NT2/D1 (cell line): ENCODE data around the gene IP6K1.
"Not testable (repeated sequence)": the region's sequence is repeated elsewhere in the genome, so short reads cannot be mapped to it uniquely, and the experiment has no call there.

Experiments used
- DNase-seq: peaks from one replicate; pipeline ENCODE4 v3.0.0-alpha.2; 2011; ENCODE audit warnings: low read depth, low spot score
- H3K27me3 ChIP-seq: 2 replicates; pipeline ENCODE4 v1.6.0; 2011; ENCODE audit warnings: mild to moderate bottlenecking; ENCODE audit not compliant: insufficient read length, insufficient read depth
- H3K36me3 ChIP-seq: 2 replicates; pipeline ENCODE4 v1.6.1; 2011; ENCODE audit warnings: mild to moderate bottlenecking, low read length, mixed read lengths; ENCODE audit not compliant: insufficient read depth, insufficient read length
- H3K4me1 ChIP-seq: 2 replicates; pipeline ENCODE4 v1.5.1; 2011; ENCODE audit not compliant: insufficient read depth, insufficient read length
- H3K4me3 ChIP-seq: 2 replicates; pipeline ENCODE4 v1.5.1; 2011; ENCODE audit warnings: low read depth; ENCODE audit not compliant: insufficient read length
- H3K9ac ChIP-seq: 2 replicates; pipeline ENCODE4 v1.6.0; 2011; ENCODE audit warnings: low read depth; ENCODE audit not compliant: insufficient read length
- H3K9me3 ChIP-seq: 2 replicates; pipeline ENCODE4 v1.5.1; 2011; ENCODE audit warnings: mild to moderate bottlenecking, low read length; ENCODE audit not compliant: insufficient read depth
- SUZ12 ChIP-seq: IDR thresholded peaks from 2 replicates; pipeline ENCODE4 v1.6.1; 2011; ENCODE audit not compliant: insufficient read length, insufficient read depth; ENCODE audit errors: extremely low read depth
- YY1 ChIP-seq: IDR thresholded peaks from 2 replicates; pipeline ENCODE4 v1.6.1; 2011; ENCODE audit not compliant: insufficient read length, insufficient read depth
- ZNF274 ChIP-seq: IDR thresholded peaks from 2 replicates; pipeline ENCODE4 v1.6.1; 2011; ENCODE audit warnings: mild to moderate bottlenecking, low read depth, low read length

IP6K1 gene

DNA sequence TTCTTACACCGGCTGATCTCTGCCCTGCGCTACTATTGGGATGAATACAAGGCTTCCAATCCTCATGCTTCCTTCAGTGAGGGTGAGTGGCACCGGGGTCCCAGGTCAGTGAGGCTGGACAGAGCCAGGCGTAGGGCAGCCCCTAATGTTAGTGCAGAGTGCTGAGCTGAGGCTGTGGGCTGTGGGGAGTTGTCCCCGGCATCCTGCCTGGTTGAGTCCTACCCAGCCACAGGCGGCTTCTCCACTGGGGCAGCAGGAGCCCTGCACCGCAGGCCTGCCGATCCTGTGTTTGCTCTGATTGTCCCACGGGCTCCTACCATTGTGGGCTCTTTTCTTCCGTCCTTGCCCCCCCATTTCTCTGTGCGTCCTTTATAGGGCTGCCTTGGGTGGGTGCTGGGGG, 83.7 kb downstream of the IP6K1 start:
- Histone ChIP-seq H3K9me3 (no peaks in the 10 kb centered on the region), H3K36me3 (peaks cover 84% of the 10 kb centered on the region), H3K4me1 (peaks cover 29% of the 10 kb centered on the region), H3K27me3 (no peaks in the 10 kb centered on the region), H3K4me3 (no peak overlapping the region), H3K9ac (no peak overlapping the region)
- no peak for TF ChIP-seq SUZ12
- TF ChIP-seq ZNF274: no peak
- TF ChIP-seq YY1: no peak
- DNase-seq: no peak

DNA sequence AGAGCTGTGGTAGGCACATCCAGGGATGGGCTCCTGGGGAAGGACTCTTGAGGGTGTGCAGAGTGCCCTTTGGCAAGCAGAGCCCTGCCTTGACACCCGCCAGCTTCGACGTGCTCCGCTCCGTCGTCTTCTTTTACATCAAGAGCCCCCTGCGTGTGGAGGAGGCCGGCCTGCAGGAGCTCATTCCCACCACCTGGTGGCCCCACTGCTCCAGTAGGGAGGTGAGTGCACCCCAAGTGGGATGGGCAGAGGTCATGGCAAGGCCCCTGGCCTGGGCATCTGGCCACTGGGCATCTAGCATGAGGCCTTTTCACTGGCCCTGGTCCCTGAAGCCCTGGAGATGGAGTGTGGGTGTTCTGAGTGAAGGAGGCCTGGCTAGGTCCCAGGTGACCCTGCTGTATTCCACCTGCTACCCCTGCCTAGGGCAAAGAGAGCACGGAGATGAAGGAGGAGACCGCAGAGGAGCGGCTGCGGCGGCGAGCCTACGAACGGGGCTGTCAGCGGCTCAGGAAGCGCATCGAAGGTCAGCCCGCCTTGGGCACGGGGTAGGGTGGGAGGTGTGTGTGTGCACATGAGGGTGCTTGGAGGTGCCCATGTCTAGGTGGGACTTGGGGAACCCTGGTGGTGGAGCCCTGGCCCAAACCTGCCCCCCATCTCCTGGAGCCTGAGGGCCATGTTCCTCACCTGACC, 84.8 kb downstream of the IP6K1 start:
- H3K4me3 ChIP-seq: no peak overlapping the region
- DNase-seq: no peak
- no peaks in the 10 kb centered on the region for H3K9me3 ChIP-seq
- H3K27me3 ChIP-seq: no peaks in the 10 kb centered on the region
- TF ChIP-seq SUZ12 (no peak), ZNF274 (no peak), YY1 (no peak)
- peaks cover 27% of the 10 kb centered on the region for H3K4me1 ChIP-seq
- H3K9ac ChIP-seq: peak overlapping the region; percentile 39
- H3K36me3 ChIP-seq: peaks cover 85% of the 10 kb centered on the region

DNA sequence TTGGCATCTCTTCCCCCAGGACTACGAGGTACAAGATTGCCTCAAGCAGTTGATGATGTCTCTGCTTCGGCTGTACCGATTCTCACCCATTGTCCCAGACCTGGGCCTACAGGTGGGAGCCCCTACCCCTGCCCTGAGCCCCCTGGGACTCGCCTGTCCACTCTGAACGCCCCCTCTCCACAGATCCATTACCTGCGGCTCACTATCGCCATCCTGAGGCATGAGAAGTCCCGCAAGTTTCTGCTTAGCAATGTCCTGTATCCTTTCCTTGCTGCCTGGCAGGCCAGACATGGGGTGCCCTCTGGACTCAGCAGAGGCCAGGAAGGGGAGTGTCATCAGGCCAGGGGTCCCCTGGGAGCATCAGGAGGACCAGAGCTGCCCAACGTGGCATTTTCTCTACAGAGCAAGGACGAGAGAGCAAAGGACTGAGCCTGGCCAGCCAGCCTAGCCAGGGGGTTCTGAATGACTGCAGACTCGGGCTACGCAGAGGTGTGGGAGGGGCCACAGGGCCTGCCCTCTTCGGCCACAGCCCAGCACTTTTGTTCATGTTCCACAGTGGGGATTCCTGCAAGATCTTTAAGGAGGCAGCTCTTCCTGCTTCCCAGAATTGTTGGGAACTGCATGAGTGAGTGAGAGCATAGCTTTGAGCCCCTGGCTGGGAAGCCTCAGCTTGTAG, 85.8 kb downstream of the IP6K1 start:
- no peak for DNase-seq
- Histone ChIP-seq H3K4me3 (no peak overlapping the region), H3K9ac (peak overlapping the region; percentile 39), H3K9me3 (no peaks in the 10 kb centered on the region), H3K36me3 (peaks cover 76% of the 10 kb centered on the region), H3K4me1 (peaks cover 24% of the 10 kb centered on the region), H3K27me3 (no peaks in the 10 kb centered on the region)
- TF ChIP-seq YY1 (no peak), SUZ12 (no peak), ZNF274 (no peak)

DNA sequence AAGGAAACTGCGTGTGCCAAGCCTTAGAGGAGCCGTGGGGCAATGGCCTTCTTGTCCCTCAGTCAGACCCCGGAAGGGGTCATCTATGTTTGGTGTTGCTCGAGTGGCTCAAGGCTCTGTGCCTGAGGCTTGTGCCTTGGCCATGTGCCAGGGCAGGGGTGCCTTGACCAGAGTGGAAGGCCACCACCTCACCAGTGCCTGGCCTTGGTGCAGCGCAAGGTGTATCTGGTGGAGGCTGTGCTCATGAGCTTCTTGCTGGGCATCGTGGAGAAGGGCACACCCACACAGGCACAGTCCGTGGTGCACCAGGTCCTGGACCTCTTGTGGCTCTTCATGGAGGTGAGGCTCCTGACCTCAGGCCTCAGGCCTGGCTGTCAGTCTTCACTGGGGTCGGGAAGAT, 86.3 kb downstream of the IP6K1 start:
- H3K36me3 ChIP-seq: peaks cover 70% of the 10 kb centered on the region
- H3K27me3 ChIP-seq: no peaks in the 10 kb centered on the region
- H3K4me1 ChIP-seq: peaks cover 24% of the 10 kb centered on the region
- no peak overlapping the region for H3K4me3 ChIP-seq
- no peak overlapping the region for H3K9ac ChIP-seq
- H3K9me3 ChIP-seq: no peaks in the 10 kb centered on the region
- no peak for DNase-seq
- TF ChIP-seq SUZ12 (no peak), YY1 (no peak), ZNF274 (no peak)

DNA sequence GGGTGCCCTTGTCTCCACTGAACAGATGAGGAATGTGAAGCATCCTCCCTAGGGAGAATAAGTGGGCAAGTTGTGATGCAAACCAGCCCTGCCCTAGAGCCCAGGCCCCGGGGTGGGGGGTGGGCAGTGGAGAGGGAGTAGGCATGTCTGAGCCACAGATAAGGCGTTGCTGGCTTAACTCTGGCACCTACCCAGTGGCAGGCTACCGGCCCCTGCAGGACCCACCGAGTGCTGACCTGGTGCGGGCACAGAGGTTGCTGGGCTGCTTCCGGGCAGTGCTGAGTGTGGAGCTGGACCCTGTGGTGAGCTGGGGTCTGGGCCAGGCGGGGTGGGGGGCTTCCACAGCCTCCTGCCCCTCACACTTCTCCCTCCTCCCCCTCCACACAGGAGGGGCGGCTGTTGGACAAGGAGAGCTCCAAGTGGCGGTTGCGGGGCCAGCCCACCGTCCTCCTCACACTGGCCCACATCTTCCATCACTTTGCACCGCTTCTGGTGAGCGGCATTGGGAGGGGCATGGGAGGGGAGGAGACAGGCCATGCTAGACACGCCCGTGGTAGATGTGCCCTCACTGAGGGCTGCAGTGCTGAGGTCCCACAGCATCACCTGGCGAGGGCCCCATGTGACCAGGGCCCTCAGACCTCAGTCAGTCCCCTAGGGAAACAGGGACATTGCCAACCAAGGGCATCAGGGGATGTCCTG, 86.9 kb downstream of the IP6K1 start:
- Histone ChIP-seq H3K4me3 (no peak overlapping the region), H3K27me3 (no peaks in the 10 kb centered on the region), H3K9ac (no peak overlapping the region), H3K4me1 (peaks cover 26% of the 10 kb centered on the region), H3K36me3 (peaks cover 64% of the 10 kb centered on the region), H3K9me3 (no peaks in the 10 kb centered on the region)
- TF ChIP-seq ZNF274: no peak
- TF ChIP-seq SUZ12: no peak
- no peak for TF ChIP-seq YY1
- no peak for DNase-seq

DNA sequence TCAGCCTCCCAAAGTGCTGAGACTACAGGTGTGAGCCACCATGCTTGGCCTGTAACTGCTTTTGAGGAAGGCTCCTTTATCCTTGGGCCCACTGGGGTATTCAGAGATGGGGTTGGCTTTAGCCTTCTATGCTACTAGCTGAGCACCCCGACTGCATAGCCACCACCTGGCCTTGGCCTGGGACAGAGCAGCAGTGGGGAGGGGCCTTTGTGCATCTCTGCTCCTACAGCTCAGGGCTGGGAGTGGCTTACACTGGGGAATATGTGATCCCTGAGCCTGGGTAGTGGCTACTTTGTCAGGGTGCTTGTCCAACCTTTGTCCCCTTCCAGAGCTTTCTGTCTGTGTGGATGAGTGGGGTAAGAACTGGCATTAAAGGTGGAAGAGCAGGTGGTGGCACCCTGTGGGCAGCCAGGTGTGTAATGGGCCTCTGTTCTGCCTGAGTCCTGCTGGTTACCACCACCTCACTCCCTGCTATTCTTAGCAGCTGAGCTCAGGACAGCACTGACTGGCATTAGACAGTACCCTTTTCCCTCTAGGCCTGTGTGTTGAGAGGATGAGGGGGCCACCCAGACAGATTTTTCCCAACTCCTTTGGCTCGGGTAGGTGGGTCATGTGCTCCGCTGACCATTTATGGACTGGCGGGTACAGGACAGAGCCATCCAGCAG, 90.9 kb downstream of the IP6K1 start:
- DNase-seq, H3K9ac ChIP-seq, H3K9me3 ChIP-seq, H3K27me3 ChIP-seq, H3K4me3 ChIP-seq, H3K4me1 ChIP-seq: not testable (repeated sequence)
- peaks cover 30% of the 10 kb centered on the region for H3K36me3 ChIP-seq

DNA sequence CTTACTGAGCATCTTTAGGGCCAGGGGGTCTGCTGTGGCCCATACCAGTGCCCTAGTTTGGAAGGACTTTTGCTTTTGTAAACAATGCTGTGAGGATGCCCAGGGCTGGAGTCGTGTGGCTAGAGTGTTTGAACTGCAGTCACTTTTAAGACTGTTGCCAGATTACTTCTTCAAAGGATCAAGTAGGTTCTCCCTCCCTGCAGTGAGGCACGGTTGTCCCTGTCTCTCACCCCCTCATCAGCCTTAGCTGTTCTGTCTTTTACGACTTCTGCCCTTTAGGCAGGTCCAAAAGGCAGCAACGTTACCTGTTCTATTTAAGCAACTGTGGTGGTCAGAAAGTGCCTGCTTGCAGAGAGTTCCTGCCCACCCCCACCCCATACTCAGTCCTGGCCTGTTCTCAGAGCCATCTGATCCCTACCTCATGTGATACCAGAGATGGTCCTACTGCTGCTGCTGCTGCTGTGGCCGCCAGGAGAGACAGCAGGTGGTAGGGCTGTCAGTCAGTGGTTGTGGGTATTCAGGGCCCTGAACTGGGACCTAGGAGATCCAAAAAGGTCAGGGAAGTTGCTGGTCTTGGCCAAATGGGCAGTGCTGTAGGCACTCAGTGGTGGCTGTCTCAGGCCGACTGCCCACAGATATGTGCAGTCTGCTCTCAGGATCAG, 91.8 kb downstream of the IP6K1 start:
- not testable (repeated sequence) for H3K27me3 ChIP-seq, DNase-seq, H3K9me3 ChIP-seq, H3K9ac ChIP-seq, H3K4me1 ChIP-seq, H3K4me3 ChIP-seq
- peaks cover 23% of the 10 kb centered on the region for H3K36me3 ChIP-seq

DNA sequence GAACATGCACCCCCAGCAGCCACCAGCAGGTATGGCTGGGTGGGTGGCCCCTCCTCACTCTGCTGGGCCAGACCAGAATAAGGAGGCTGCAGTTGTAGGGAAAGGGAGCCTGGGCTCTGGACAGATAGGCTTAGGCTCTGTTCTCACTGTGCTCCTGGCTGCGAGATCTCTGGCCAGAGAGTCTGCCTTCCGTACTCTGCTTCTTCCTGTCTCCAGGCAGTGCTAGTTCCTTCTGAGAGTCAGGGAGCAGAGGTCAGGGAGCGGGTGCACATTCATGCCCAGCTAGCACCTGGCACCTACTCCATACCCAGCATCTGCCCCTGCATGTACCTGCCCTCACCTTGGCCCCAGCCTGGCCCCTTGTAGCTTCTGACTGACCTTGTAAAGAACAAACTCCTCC, 94.9 kb downstream of the IP6K1 start:
- not testable (repeated sequence) for H3K27me3 ChIP-seq, H3K4me3 ChIP-seq, DNase-seq, H3K36me3 ChIP-seq, H3K9me3 ChIP-seq, H3K9ac ChIP-seq, H3K4me1 ChIP-seq

DNA sequence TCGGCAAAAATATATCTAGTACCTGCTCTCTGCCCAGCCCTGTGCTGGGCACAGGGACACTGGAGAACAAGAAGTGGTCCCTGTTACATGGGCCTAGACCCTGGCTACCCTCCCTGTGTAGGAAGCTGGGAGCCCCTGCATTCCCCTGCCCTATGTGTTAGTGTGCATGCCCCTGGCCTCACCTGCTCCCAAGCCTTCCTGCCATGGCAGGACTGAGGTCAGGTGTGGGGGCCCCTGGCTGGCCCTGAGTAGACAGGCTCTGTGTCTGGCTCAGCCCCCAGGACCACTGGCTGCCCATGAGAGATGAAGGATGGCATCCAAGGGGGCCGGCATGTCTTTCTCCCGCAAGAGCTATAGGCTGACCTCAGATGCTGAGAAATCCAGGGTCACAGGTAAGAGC, 95.5 kb downstream of the IP6K1 start:
- not testable (repeated sequence) for DNase-seq, H3K4me3 ChIP-seq, H3K27me3 ChIP-seq, H3K9ac ChIP-seq, H3K4me1 ChIP-seq, H3K36me3 ChIP-seq, H3K9me3 ChIP-seq
